Endothelial cell of hepatic sinusoid (primary cell): Measurements from ENCODE around the gene KCNG2.

Experiments
- in situ Hi-C: cut with HindIII; loops from 2 replicates; pipeline ENCODE4 v1.10.0; 2017; ENCODE audit warnings: low sequenced_read_pairs

KCNG2 gene

DNA sequence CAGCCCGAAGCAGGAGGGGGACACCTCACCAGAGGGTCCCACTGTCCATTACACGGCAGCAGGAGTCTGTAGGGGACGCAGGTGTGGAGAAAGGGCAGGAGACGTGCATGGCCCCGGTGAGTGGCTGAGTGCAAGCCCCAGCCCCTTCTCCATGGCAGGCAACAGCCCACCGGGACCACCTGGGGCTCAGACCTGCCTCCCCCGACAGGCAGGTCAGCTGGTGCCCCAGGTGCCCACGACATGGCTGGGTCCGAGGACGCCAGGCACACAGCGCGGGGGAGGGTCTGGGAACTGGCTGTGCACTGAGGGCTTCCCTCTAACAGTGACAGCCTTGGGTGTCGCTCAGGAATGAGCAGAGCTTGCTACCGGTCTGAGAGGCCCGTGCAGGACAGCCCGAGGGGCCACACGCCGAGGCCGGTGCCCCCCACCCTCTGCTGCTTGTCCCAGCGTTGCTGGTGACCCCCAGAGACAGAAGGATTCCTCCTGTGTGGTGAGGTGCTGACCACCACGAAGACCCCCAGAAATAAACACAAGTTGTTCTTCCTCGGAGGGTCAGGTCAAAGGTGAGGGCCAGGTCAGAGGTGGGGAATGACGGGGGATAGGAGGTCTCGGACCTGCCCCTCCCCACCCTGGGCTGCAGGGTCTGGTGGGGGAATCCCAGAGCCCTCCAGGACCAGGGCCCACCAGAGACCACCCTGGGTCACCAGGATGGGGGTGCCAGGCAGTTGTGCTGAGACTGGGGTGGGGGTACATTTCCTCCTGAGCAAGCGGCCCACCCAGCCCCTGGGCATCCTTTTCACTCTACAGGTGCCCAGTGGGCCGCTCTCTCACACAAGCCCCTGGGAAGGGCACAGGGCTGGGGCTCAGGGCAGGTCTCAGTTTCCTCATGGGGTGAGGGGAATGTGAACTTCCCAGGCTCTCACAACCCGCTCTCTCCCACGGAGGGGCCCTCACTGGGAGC lies 103.2 kb downstream of the KCNG2 start:
- in situ Hi-C loops, result no loop called here

DNA sequence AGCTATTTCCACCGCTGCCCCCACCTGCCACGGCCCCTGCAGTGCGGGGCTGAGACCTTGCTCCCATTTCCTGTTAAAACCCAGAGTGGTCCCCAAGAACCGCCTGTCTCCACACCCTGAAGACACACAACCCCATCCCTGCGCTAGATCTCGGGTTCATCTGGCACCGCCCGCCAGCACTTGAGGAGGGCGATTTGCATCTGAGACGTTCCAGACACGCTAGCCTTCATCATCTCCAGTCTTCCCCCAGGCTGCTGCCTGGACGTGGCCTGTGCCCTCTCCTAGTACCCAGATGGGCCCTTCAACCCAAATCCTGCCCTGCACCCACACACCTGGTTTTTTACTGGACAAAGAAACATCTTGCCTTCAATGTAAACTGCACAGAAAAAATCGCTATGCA lies 103.9 kb downstream of the KCNG2 start:
- in situ Hi-C loops, result no loop called here

GRCh38 chr18:79902075-79902474 lies 104.3 kb downstream of the KCNG2 start:
- in situ Hi-C loops, result no loop called here

GRCh38 chr18:79902640-79903039 lies 104.9 kb downstream of the KCNG2 start:
- in situ Hi-C loops, result no loop called here

- in situ Hi-C loops, result no loop called here
Measured at GRCh38 chr18:79903071-79903635, 105.4 kb downstream of the KCNG2 start.

DNA sequence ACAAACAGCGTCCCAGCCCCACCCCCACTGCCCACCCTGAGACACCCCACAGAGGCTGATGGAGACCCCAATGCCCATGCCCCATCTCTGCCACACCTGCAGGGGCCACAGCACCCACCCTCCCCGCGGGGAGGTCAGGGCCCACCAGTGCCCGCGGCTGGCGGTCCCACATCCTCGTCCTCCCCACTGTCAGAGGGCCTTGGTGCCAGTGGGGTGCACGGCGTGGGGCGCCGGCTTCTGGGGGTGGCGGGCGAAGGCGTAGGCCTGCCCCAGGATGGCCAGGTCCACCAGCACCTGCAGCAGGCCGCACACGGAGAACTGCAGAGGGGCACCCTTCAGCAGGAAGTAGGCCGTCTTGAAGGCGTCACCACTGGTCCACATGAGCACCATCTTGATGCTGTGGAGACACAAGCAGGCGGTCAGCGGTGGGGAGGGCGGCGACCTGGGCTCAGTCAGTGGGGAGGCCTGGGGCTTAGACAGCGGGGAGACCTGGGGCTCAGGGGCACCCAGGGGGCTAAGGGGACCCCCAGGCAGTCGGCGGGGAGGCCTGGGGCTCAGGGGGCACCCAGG lies 106.1 kb downstream of the KCNG2 start:
- in situ Hi-C loops, result no loop called here

DNA sequence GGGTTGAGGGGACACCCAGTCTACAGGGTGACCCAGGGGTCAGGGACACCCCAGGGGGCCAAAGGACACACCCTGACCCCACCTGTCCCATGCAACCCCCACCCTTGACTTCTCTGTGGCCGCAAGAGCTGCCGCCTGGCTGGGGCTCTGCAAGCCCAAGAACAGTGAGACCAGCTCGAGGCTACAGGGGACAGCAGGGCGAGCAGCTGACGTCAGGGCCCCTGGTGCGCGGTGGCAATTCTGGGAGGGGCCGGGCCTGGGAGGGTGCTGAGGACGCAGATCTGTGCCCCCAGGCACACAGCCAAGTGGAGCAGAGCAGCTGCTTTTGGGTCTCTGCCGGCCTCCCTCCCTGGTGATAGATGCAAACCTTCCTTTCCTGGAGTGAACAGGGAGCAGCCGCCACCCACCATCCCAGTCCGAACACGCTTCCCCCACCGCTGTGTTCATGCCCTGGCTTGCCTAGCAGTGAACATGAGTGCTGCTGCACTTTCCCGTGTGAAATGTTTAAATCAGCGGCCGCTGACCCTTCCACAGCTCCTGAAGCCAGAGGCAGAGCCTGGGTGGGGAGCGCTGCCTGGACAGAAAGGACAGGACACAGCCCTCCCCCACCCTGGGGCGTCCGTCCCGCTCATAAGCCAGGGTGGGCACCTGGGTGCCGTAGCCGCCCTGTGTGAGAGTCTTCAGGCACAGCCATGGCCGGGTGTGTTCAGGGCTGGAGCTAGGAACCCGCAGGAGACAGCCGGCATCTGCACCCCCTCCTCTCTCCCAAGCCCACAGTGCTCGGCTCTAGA lies 106.8 kb downstream of the KCNG2 start:
- in situ Hi-C loops, result loop anchor here (5.0 kb wide), 1 partner anchor 77 kb away; no protein-coding TSS in a partner anchor

- in situ Hi-C loops, result loop anchor here (5.0 kb wide), 1 partner anchor 78 kb away; no protein-coding TSS in a partner anchor
Measured at GRCh38 chr18:79905389-79905911, 107.7 kb downstream of the KCNG2 start.

GRCh38 chr18:79905993-79906392 lies 108.3 kb downstream of the KCNG2 start:
- in situ Hi-C loops, result loop anchor here (5.0 kb wide), 1 partner anchor 79 kb away; no protein-coding TSS in a partner anchor

- in situ Hi-C loops, result loop anchor here (5.0 kb wide), 1 partner anchor 79 kb away; no protein-coding TSS in a partner anchor
Measured at GRCh38 chr18:79906706-79907105, 109.0 kb downstream of the KCNG2 start.

DNA sequence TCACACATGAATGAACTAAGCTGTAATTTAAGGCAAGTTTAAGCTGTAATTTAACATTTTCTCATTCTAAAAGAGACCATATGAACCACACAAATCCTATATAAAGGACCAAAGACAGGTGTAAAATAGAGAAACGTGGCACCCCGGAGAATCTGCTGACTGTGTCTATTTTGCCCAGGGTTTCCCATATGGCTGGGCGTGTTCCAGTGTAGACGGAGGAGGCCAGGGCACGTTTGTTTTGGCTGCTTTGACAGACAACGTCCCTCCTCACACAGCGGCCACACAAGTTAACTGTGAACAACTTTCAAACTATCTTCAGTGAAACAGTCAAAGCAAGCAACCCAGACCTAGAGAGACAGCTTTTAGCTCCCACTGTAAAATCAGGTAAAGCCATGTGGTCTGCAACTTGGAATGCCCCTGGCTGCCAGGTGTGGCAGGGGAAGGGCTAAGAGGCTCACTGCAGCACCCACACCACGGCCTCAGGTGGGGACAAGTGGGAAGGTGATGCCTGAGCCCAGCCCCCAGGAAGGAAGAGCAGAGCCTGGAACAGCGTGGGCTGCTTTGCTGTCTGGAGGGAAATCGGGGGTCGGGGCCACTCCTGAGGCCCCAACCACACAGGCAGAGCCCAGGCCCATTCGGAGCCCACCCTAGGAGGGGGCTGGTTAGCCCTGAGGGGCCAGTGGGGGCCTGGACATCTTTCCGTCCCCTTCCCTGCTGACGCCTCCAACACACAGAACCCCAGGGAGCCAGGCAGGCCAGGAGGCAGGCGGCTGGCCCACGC lies 113.0 kb downstream of the KCNG2 start:
- in situ Hi-C loops, result no loop called here

DNA sequence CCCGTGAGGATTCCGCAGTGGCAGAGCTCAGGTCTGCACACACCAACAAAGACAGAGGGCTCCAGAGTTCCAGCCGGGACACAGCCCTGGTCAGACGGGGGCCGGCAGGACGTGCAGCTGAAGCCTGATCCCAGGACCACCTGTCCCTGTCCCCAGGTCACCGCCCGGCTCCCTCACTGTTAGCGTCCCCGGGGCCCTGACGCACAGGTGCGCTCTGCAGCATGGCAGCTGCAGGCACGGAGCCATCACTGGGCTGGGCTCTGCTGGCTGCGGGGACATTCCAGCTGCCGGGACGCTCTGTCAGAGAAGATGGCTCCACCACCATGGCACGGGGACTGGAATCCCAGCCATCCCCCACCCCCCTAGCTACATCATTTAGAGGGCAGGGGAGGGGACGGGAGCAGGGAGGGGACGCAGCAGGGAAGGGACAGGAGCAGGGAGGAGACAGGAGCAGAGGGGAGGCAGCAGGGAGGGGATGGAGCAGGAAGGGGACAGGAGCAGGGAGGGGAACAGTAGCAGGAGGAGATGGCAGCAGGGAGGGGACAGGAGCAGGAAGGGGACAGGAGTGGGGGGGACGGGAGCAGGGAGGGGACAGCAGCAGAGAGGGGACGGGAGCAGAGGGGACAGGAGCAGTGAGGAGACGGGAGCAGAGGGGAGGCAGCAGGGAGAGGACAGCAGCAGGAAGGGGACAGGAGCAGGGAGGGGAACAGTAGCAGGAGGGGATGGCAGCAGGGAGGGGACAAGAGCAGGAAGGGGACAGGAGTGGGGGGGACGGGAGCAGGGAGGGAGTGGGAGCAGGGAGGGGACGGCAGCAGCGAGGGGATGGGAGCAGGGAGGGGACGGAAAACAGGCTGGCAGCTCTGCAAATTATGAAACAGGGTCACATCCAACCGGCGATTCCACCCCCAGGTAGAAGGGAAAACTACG lies 113.9 kb downstream of the KCNG2 start:
- in situ Hi-C loops, result no loop called here

GRCh38 chr18:79912409-79912991 lies 114.8 kb downstream of the KCNG2 start:
- in situ Hi-C loops, result no loop called here

GRCh38 chr18:79912994-79913831 lies 115.5 kb downstream of the KCNG2 start:
- in situ Hi-C loops, result no loop called here

DNA sequence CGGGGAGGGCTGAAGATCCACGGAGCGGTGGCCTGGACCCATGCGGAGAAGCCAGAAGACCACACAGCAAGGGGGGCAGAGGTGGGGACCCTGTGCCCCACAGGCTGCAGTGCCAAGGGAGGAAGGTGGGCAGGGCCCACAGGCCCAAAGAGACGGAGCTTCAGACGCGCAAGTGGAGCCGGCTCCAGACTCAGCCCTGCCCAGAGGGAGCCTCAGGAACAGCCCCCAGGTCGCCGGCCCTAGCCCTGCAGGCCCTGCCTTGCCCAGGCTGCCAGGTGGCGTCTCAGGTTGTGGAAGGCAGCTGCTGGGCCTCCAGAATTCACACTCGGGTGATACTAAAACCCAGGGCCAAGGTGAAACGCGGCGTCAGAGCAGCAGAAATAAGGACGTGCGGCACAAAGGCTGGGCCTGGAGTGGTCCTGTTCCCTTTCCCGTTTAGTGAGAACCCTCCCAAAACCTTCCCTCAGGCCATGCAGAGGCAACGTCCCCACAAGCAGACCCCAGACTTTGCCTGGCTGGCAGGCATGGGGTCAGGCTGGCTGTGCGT lies 116.9 kb downstream of the KCNG2 start:
- in situ Hi-C loops, result no loop called here

DNA sequence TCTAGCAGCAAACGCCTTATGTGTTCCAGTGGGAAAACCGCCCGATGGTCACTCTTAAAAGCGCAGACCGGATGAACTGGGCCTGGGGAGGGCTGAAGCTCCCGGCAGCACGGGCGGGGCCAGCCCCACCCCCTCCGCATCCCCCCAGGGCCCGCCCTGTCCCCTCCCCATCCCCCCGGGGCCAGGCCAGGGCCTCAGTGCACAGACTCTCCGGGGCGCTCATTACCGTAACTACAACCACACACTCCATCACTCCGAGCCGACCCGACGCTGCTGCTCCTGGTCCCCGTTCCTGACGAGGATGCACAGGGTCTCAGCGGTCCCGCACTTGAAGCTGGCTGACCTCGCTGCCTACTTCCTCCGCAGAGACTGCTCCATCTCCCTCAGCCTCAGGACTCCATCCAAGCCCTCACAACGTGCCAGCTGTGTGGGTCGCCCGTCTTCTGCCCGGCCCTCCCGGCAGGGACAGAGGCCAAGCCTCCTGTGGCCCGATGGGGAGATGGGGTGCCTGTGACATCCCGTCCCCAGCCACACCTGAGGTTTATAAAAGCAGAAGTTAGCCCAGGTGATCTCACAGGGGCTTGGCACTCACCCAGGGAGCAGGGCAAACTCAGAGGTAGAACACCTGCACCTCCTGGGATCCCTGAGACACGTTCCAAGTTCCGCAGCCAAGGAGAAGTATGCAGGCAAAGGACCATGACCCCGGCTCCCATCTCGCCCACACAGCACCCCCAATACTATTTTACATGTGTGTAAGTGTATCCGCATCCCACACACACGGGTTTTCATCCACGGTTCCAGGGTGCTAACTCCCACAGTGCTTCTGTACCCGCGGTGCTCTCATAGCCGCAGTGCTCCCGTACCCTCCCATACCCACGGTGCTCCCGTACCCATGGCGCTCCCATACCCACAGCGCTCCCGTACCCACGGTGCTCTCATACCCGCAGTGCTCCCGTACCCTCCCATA lies 117.7 kb downstream of the KCNG2 start:
- in situ Hi-C loops, result no loop called here
